SK-N-MC (cell line): ENCODE data around the gene JPT1.

Experiments used
- EZH2 ChIP-seq: fragments of 200-600 bp; sonication (generic); IDR thresholded peaks from one replicate; pipeline ENCODE4 v1.6.1; 2017; ENCODE audit warnings: antibody characterized with exemption
- POLR2AphosphoS5 ChIP-seq: IDR thresholded peaks from 2 replicates; pipeline ENCODE4 v1.6.1; 2012; ENCODE audit warnings: mild to moderate bottlenecking, low read depth, low read length, borderline replicate concordance

DNA sequence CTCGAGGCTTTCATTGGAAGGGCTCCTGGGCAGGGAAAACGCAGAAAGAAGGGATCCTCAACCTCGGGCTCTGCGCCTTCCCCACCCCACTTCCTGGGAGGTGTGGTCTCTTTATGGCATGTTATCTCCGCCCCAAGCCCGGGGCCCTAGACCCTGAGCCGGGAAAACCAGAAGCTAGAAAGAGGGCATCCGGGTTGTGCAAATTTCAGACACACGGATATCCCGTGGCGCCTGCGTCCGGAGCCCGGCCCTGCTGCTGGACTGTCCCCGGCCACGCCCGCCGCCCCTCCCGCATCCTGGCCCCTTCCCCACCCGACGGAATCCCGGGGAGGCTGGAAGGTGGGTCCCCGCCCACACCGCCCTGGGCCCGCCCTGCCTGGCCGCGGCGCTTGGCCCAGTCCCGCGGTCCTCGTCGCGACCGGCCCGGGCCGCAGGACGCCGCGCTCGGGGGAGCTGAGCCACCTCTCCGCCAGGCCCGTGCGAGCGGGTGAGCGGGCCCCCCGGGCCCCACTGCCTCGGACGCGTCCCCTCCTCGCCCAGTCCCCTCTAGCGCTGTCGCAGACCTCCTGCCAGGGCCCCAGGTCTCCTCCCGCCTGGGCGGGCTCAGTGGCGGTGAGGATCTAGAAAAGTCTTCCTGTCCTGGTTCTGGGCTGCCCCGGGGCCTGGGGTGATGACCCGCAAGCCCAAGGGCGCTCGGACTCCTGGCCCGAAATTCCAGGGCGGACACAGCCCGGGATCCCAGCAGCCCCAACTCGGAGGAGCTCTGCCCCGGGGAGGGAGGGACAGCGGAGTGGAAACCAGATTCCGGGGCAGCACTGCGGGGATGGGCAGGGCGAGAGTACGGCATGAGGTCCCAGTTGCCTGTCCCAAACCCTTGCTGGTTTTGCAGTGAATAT, 66.5 kb downstream of the JPT1 start, which contains the start of gene SLC16A5:
- TF ChIP-seq POLR2AphosphoS5: peak; percentile 73
- no peak for TF ChIP-seq EZH2
